Activated CD4-positive, alpha-beta memory T cell treated with anti-CD3 and anti-CD28 coated beads for 36 hours (primary cell): ENCODE measurements around the gene CBX5. TPM values are rescaled to one million over a fixed set of nuclear protein-coding genes. Genes with fewer than 3 reads are reported as not detected.
"Not testable (repeated sequence)": the region's sequence is repeated elsewhere in the genome, so short reads cannot be mapped to it uniquely, and the experiment has no call there.

Experiments
- CTCF ChIA-PET: fragments of 350-600 bp; sonication (Branson Sonifier 250); formaldehyde crosslinking; loops from one replicate; lab custom pipeline; 2021; ENCODE audit warnings: antibody characterized with exemption, inconsistent platforms; lab: Charles Lee
- POLR2A ChIA-PET: fragments of 350-600 bp; sonication (Branson Sonifier 250); formaldehyde crosslinking; loops from one replicate; lab custom pipeline; 2021; ENCODE audit warnings: antibody characterized with exemption; lab: Charles Lee
- DNase-seq: peaks from one replicate; pipeline ENCODE4 v3.0.0-alpha.2; 2020
- H3K27ac Mint-ChIP-seq: one replicate; pipeline ENCODE4 v1.8.0; 2021; ENCODE audit warnings: mixed read lengths
- H3K27me3 Mint-ChIP-seq: one replicate; pipeline ENCODE4 v1.8.0; 2021; ENCODE audit warnings: mixed read lengths
- H3K36me3 Mint-ChIP-seq: one replicate; pipeline ENCODE4 v1.8.0; 2021; ENCODE audit warnings: mixed read lengths
- H3K4me1 Mint-ChIP-seq: one replicate; pipeline ENCODE4 v1.8.0; 2021; ENCODE audit warnings: low read depth, mixed read lengths
- H3K4me3 Mint-ChIP-seq: one replicate; pipeline ENCODE4 v1.8.0; 2021; ENCODE audit warnings: mild to moderate bottlenecking, mixed read lengths
- H3K9me3 Mint-ChIP-seq: one replicate; pipeline ENCODE4 v1.8.0; 2021; ENCODE audit warnings: mixed read lengths
- intact Hi-C: fragments of 100-400 bp; cut with micrococcal nuclease; formaldehyde crosslinking; loops from one replicate; pipeline ENCODE4 v1.15.1; 2023
- total RNA-seq, 2 experiments: library from RNA; stranded (reverse); gene quantifications; one replicate each; pipeline ENCODE4 v1.2.3, GENCODE V29; 2021

CBX5 gene
- total RNA-seq, 2 experiments from 2014 or later, result 132 to 138 TPM

GRCh38 chr12:54292083-54292930 is 12.4 kb upstream of the CBX5 start:
- intact Hi-C loops, result loop anchor here (5.0 kb wide), 1 partner anchor 40 kb away; no protein-coding TSS in a partner anchor

GRCh38 chr12:54287261-54288157 is 7.6 kb upstream of the CBX5 start:
- peaks cover 36% of the 10 kb centered on the region for H3K4me1 Mint-ChIP-seq
- H3K9me3 Mint-ChIP-seq, result no peaks in the 10 kb centered on the region
- H3K4me3 Mint-ChIP-seq, result no peak overlapping the region
- POLR2A ChIA-PET, result interaction anchor here (1.0 to 2.2 kb wide), 9 partner anchors 7 to 83 kb away, joined by 3 to 12 read pairs (median 5); partner anchors contain the start of genes CBX5, COPZ1 and HNRNPA1
- H3K27me3 Mint-ChIP-seq, result no peaks in the 10 kb centered on the region
- CTCF ChIA-PET, result interaction anchor here (0.7 to 3.2 kb wide), 10 partner anchors 10 to 94 kb away, joined by 3 to 18 read pairs (median 4); partner anchors contain the start of genes COPZ1 and NFE2
- no peak overlapping the region for H3K27ac Mint-ChIP-seq
- no peak for DNase-seq
- intact Hi-C loops, result no loop called here
- peaks cover 2% of the 10 kb centered on the region for H3K36me3 Mint-ChIP-seq

More at GRCh38 chr12:54292083-54292930, 12.4 kb upstream of the CBX5 start:
- no peaks in the 10 kb centered on the region for H3K9me3 Mint-ChIP-seq
- H3K4me3 Mint-ChIP-seq, result no peak overlapping the region
- H3K27ac Mint-ChIP-seq, result no peak overlapping the region
- CTCF ChIA-PET, result interaction anchor here (0.6 to 11.4 kb wide), 23 partner anchors 9 to 235 kb away, joined by 3 to 101 read pairs (median 5); partner anchors contain the start of gene COPZ1
- POLR2A ChIA-PET, result interaction anchor here (2.2 kb wide), 1 partner anchor 9 kb away, joined by 7 read pairs; no protein-coding TSS in a partner anchor
- peaks cover 2% of the 10 kb centered on the region for H3K36me3 Mint-ChIP-seq
- no peaks in the 10 kb centered on the region for H3K4me1 Mint-ChIP-seq
- H3K27me3 Mint-ChIP-seq, result no peaks in the 10 kb centered on the region
- DNase-seq, result no peak

GRCh38 chr12:54286042-54287030 is 6.4 kb upstream of the CBX5 start:
- no peak for DNase-seq
- H3K36me3 Mint-ChIP-seq, result peaks cover 2% of the 10 kb centered on the region
- POLR2A ChIA-PET, result interaction anchor here (0.5 to 2.2 kb wide), 12 partner anchors 10 to 204 kb away, joined by 3 to 12 read pairs (median 4); partner anchors contain the start of gene COPZ1
- CTCF ChIA-PET, result interaction anchor here (0.7 to 3.2 kb wide), 12 partner anchors 9 to 95 kb away, joined by 3 to 18 read pairs (median 4); partner anchors contain the start of genes COPZ1 and NFE2
- peaks cover 39% of the 10 kb centered on the region for H3K4me1 Mint-ChIP-seq
- no peaks in the 10 kb centered on the region for H3K27me3 Mint-ChIP-seq
- no peaks in the 10 kb centered on the region for H3K9me3 Mint-ChIP-seq
- H3K4me3 Mint-ChIP-seq, result peak overlapping the region; percentile 47
- intact Hi-C loops, result no loop called here
- H3K27ac Mint-ChIP-seq, result peak overlapping the region; percentile 11

GRCh38 chr12:54285150-54286041 is 5.5 kb upstream of the CBX5 start:
- Mint-ChIP-seq H3K27ac (peak overlapping the region; percentile 52), H3K4me3 (peak overlapping the region; percentile 47), H3K4me1 (peaks cover 39% of the 10 kb centered on the region), H3K36me3 (peaks cover 2% of the 10 kb centered on the region), H3K27me3 (no peaks in the 10 kb centered on the region), H3K9me3 (no peaks in the 10 kb centered on the region)
- intact Hi-C loops, result no loop called here
- ChIA-PET POLR2A (interaction anchor here (0.5 to 2.2 kb wide), 8 partner anchors 11 to 74 kb away, joined by 3 to 12 read pairs (median 4); partner anchors contain the start of gene COPZ1), CTCF (interaction anchor here (0.6 to 3.2 kb wide), 7 partner anchors 34 to 94 kb away, joined by 3 to 18 read pairs (median 7); partner anchors contain the start of gene COPZ1)
- DNase-seq, result no peak

GRCh38 chr12:54284070-54284780 is 4.3 kb upstream of the CBX5 start:
- DNase-seq, H3K4me3 Mint-ChIP-seq, H3K27ac Mint-ChIP-seq, intact Hi-C loops, H3K27me3 Mint-ChIP-seq, H3K36me3 Mint-ChIP-seq, H3K9me3 Mint-ChIP-seq: not testable (repeated sequence)
- ChIA-PET POLR2A (interaction anchor here (0.8 to 2.4 kb wide), 5 partner anchors 9 to 74 kb away, joined by 3 to 15 read pairs (median 4); no protein-coding TSS in a partner anchor), CTCF (interaction anchor here (0.6 to 3.2 kb wide), 6 partner anchors 8 to 95 kb away, joined by 3 to 18 read pairs (median 5); partner anchors contain the start of gene COPZ1)
- H3K4me1 Mint-ChIP-seq, result peaks cover 39% of the 10 kb centered on the region

- DNase-seq, result peak; percentile 65
- Mint-ChIP-seq H3K4me3 (no peak overlapping the region), H3K27ac (no peak overlapping the region), H3K36me3 (peaks cover 7% of the 10 kb centered on the region), H3K27me3 (no peaks in the 10 kb centered on the region), H3K9me3 (no peaks in the 10 kb centered on the region), H3K4me1 (peaks cover 42% of the 10 kb centered on the region)
- intact Hi-C loops, result no loop called here
- ChIA-PET CTCF (interaction anchor here (0.6 to 2.5 kb wide), 5 partner anchors 9 to 76 kb away, joined by 3 to 7 read pairs (median 5); partner anchors contain the start of gene COPZ1), POLR2A (interaction anchor here (0.6 to 2.4 kb wide), 4 partner anchors 9 to 105 kb away, joined by 3 to 15 read pairs (median 6); no protein-coding TSS in a partner anchor)
Measured at GRCh38 chr12:54282949-54283593, 3.1 kb upstream of the CBX5 start.

GRCh38 chr12:54281694-54282093 is 1.8 kb upstream of the CBX5 start:
- ChIA-PET POLR2A (interaction anchor here (0.7 to 2.8 kb wide), 7 partner anchors 9 to 181 kb away, joined by 3 to 23 read pairs (median 4); no protein-coding TSS in a partner anchor), CTCF (interaction anchor here (2.8 kb wide), 1 partner anchor 43 kb away, joined by 13 read pairs; the partner anchor contains the start of gene COPZ1)
- H3K4me3 Mint-ChIP-seq, DNase-seq, intact Hi-C loops, H3K27ac Mint-ChIP-seq, H3K27me3 Mint-ChIP-seq, H3K9me3 Mint-ChIP-seq: not testable (repeated sequence)
- Mint-ChIP-seq H3K36me3 (peaks cover 13% of the 10 kb centered on the region), H3K4me1 (peaks cover 51% of the 10 kb centered on the region)

GRCh38 chr12:54281261-54281638 is 1.3 kb upstream of the CBX5 start:
- POLR2A ChIA-PET, result interaction anchor here (0.7 to 2.8 kb wide), 7 partner anchors 9 to 182 kb away, joined by 3 to 23 read pairs (median 4); no protein-coding TSS in a partner anchor
- H3K27me3 Mint-ChIP-seq, DNase-seq, intact Hi-C loops, H3K27ac Mint-ChIP-seq, H3K9me3 Mint-ChIP-seq, H3K4me3 Mint-ChIP-seq: not testable (repeated sequence)
- CTCF ChIA-PET, result interaction anchor here (2.0 to 2.8 kb wide), 2 partner anchors 11 to 43 kb away, joined by 5 to 13 read pairs; partner anchors contain the start of gene COPZ1
- Mint-ChIP-seq H3K36me3 (peaks cover 17% of the 10 kb centered on the region), H3K4me1 (peaks cover 52% of the 10 kb centered on the region)
